ENCODE measurements around the gene AGMAT.

The AGMAT gene

GRCh38 chr1:15584489-15585363 is at the start of gene AGMAT:
TSS of gene AGMAT (minus strand) at chr1:15585051. CDS start at chr1:15584967, 84 bp downstream.
- DNase-seq = peak; percentile 51 to 58

GRCh38 chr1:15633756-15634420 is 49.0 kb upstream of the AGMAT start:
- DNase-seq = no peak

GRCh38 chr1:15628003-15628402 is 43.2 kb upstream of the AGMAT start:
- DNase-seq = no peak

- no peak for DNase-seq
Measured at GRCh38 chr1:15627343-15627988, 42.6 kb upstream of the AGMAT start.

GRCh38 chr1:15626269-15626950 is 41.6 kb upstream of the AGMAT start:
- no peak for DNase-seq

- DNase-seq = no peak
Measured at GRCh38 chr1:15625056-15625917, 40.4 kb upstream of the AGMAT start.

- DNase-seq = no peak
Measured at GRCh38 chr1:15624133-15624714, 39.4 kb upstream of the AGMAT start.

GRCh38 chr1:15623435-15623834 is 38.6 kb upstream of the AGMAT start:
- no peak for DNase-seq

- DNase-seq = no peak
Measured at GRCh38 chr1:15622712-15623373, 38.0 kb upstream of the AGMAT start.

- DNase-seq = no peak
Measured at GRCh38 chr1:15621975-15622374, 37.1 kb upstream of the AGMAT start.

GRCh38 chr1:15620902-15621682 is 36.2 kb upstream of the AGMAT start:
- no peak for DNase-seq

GRCh38 chr1:15620155-15620545 is 35.3 kb upstream of the AGMAT start:
- peak in 1 of 2 donors; percentile 46 for DNase-seq

- DNase-seq = no peak
Measured at GRCh38 chr1:15618655-15619525, 34.0 kb upstream of the AGMAT start.

- peak in 1 of 2 donors; percentile 34 for DNase-seq
Measured at GRCh38 chr1:15618077-15618654, 33.3 kb upstream of the AGMAT start.

GRCh38 chr1:15617173-15618076 is 32.6 kb upstream of the AGMAT start, which contains the start of gene DDI2:
TSS of gene DDI2 (plus strand) at chr1:15617458. CDS start at chr1:15617671, 213 bp downstream.
- peak; percentile 92 to 95 for DNase-seq

GRCh38 chr1:15616373-15617172 is 31.7 kb upstream of the AGMAT start:
- DNase-seq = no peak

- DNase-seq = no peak
Measured at GRCh38 chr1:15610167-15610566, 25.3 kb upstream of the AGMAT start.

Data from CD4-positive, alpha-beta T cell treated with Interferon alpha-2 for 1 hour (primary cell).